HepG2 (cell line): ENCODE measurements around the gene PGC. TPM values are rescaled to one million over a fixed set of nuclear protein-coding genes. Genes with fewer than 3 reads are reported as not detected.
A peak's percentile ranks its signal among the peaks of the same experiment; 100 is the strongest.

ENCODE experiments used
- BCLAF1 ChIP-seq: fragments of 450-650 bp; IDR thresholded peaks from 2 replicates; pipeline ENCODE4 v1.6.1; 2017; ENCODE audit warnings: mild to moderate bottlenecking
- CBFB ChIP-seq: sonication (generic); formaldehyde crosslinking; IDR thresholded peaks from 2 replicates; pipeline ENCODE4 v1.4.0; 2020; ENCODE audit warnings: missing genetic modification reagents
- FLYWCH1 ChIP-seq: sonication (generic); formaldehyde crosslinking; IDR thresholded peaks from 2 replicates; pipeline ENCODE4 v1.8.1; 2023; ENCODE audit warnings: mild to moderate bottlenecking, missing genetic modification reagents
- GFI1 ChIP-seq: sonication (generic); formaldehyde crosslinking; IDR thresholded peaks from 2 replicates; pipeline ENCODE4 v1.5.0; 2020; ENCODE audit warnings: missing genetic modification reagents, mild to moderate bottlenecking, borderline replicate concordance
- GLMP ChIP-seq: sonication (generic); formaldehyde crosslinking; IDR thresholded peaks from 2 replicates; pipeline ENCODE4 v1.9.0; 2021; ENCODE audit warnings: missing genetic modification reagents, mild to moderate bottlenecking, borderline replicate concordance
- HCFC1 ChIP-seq: fragments of 150-350 bp; IDR thresholded peaks from 2 replicates; pipeline ENCODE4 v1.6.1; 2014; ENCODE audit warnings: low read depth, low read length
- HMGA1 ChIP-seq: sonication (generic); formaldehyde crosslinking; conservative IDR thresholded peaks from 2 replicates; pipeline ENCODE4 v1.4.0; 2020; ENCODE audit warnings: missing genetic modification reagents
- HOMEZ ChIP-seq: IDR thresholded peaks from 2 replicates; pipeline ENCODE4 v1.6.1; 2016; ENCODE audit warnings: low read depth
- HOXA7 ChIP-seq: sonication (generic); formaldehyde crosslinking; IDR thresholded peaks from 2 replicates; pipeline ENCODE4 v1.8.1; 2022; ENCODE audit warnings: mild to moderate bottlenecking, missing genetic modification reagents, moderate library complexity
- MAFG ChIP-seq: sonication (generic); formaldehyde crosslinking; IDR thresholded peaks from 2 replicates; pipeline ENCODE4 v1.5.1; 2020; ENCODE audit warnings: mild to moderate bottlenecking, missing genetic modification reagents
- MIXL1 ChIP-seq: IDR thresholded peaks from 2 replicates; pipeline ENCODE4 v1.6.1; 2016
- NONO ChIP-seq, 2 experiments: fragments of 450-650 bp in 1 of 2; sonication (generic) in 1 of 2; formaldehyde crosslinking in 1 of 2; IDR thresholded peaks in 1 of 2; conservative IDR thresholded peaks in 1 of 2; 2 replicates each; pipeline versions ENCODE4 v1.6.1 to v1.8.0; 2017 to 2022; ENCODE audit warnings: mild to moderate bottlenecking in 1 of 2, missing genetic modification reagents in 1 of 2, moderate library complexity in 1 of 2
- POGZ ChIP-seq: sonication (generic); formaldehyde crosslinking; IDR thresholded peaks from 2 replicates; pipeline ENCODE4 v1.4.0; 2020; ENCODE audit warnings: mild to moderate bottlenecking, missing genetic modification reagents
- SNAPC2 ChIP-seq: sonication (generic); formaldehyde crosslinking; IDR thresholded peaks from 2 replicates; pipeline ENCODE4 v1.8.1; 2022; ENCODE audit warnings: mild to moderate bottlenecking, missing genetic modification reagents
- TBX2 ChIP-seq: sonication (generic); formaldehyde crosslinking; IDR thresholded peaks from 2 replicates; pipeline ENCODE4 v1.5.0; 2020; ENCODE audit warnings: missing genetic modification reagents, mild to moderate bottlenecking, borderline replicate concordance
- ZNF121 ChIP-seq: sonication (generic); formaldehyde crosslinking; IDR thresholded peaks from 2 replicates; pipeline ENCODE4 v1.5.0; 2020; ENCODE audit warnings: mild to moderate bottlenecking, missing genetic modification reagents
- ZNF296 ChIP-seq: sonication (generic); formaldehyde crosslinking; conservative IDR thresholded peaks from 2 replicates; pipeline ENCODE4 v1.5.0; 2020; ENCODE audit warnings: mild to moderate bottlenecking, missing genetic modification reagents
- ZNF546 ChIP-seq: sonication (generic); formaldehyde crosslinking; conservative IDR thresholded peaks from 2 replicates; pipeline ENCODE4 v1.8.1; 2023; ENCODE audit warnings: mild to moderate bottlenecking, missing genetic modification reagents
- ZNF562 ChIP-seq: sonication (generic); formaldehyde crosslinking; IDR thresholded peaks from 2 replicates; pipeline ENCODE4 v1.8.0; 2022; ENCODE audit warnings: missing genetic modification reagents, borderline replicate concordance
- ZSCAN25 ChIP-seq: sonication (generic); formaldehyde crosslinking; IDR thresholded peaks from 2 replicates; pipeline ENCODE4 v1.8.0; 2022; ENCODE audit warnings: mild to moderate bottlenecking, missing genetic modification reagents
- ZSCAN29 ChIP-seq: sonication (generic); formaldehyde crosslinking; conservative IDR thresholded peaks from 2 replicates; pipeline ENCODE4 v1.4.0; 2020; ENCODE audit warnings: mild to moderate bottlenecking, missing genetic modification reagents
- polyA plus RNA-seq, 8 experiments: library from polyadenylated mRNA; depleted of rRNA in 3 of 8; stranded (reverse) in 7 of 8; unstranded in 1 of 8; fragments of >200 nt; fragmentation: Illumina TruSeq in 4 of 8; extraction: Trizol in 4 of 8; gene quantifications; 2 replicates each; pipeline versions ENCODE4 v1.2.1 to v1.2.3, GENCODE V29; 2011 to 2016; ENCODE audit warnings: low read depth in 4 of 8, missing spikeins in 1 of 8, mixed read lengths in 1 of 8; ENCODE audit not compliant: insufficient read depth in 1 of 8
- total RNA-seq, 5 experiments: library from RNA; depleted of rRNA; stranded (reverse); fragments of >200 nt; fragmentation: Illumina TruSeq; extraction: Trizol; gene quantifications; 2 replicates each; pipeline ENCODE4 v1.2.3, GENCODE V29; 2016; ENCODE audit warnings: low read depth in 1 of 5

PGC gene
- total and polyA plus RNA-seq, 2 of the 13 experiments (the other 11 are each of a cell fraction or from before 2014, with no cell fraction given) = 426 to 502 TPM

GRCh38 chr6:41723530-41724227 lies 23.5 kb downstream of the PGC start (continued):
- TF ChIP-seq GLMP (CRISPR knock-in tag) (no peak), CBFB (0 out of 2 replicates have a peak, but pooled peaks have one; percentile 58), HMGA1 (no peak), SNAPC2 (CRISPR knock-in tag) (no peak), MIXL1 (0 out of 2 replicates have a peak, but pooled peaks have one; percentile 34), POGZ (CRISPR knock-in tag) (peak; percentile 70), TBX2 (CRISPR knock-in tag) (peak; percentile 53; the same call in 1 of the 2 replicates), ZNF562 (CRISPR knock-in tag) (no peak), ZSCAN29 (CRISPR knock-in tag) (no peak), FLYWCH1 (CRISPR knock-in tag) (no peak), ZNF121 (CRISPR knock-in tag) (peak; percentile 44; the same call in 1 of the 2 replicates), ZSCAN25 (CRISPR knock-in tag) (peak; percentile 33; the same call in 1 of the 2 replicates), HOMEZ (CRISPR knock-in tag) (0 out of 2 replicates have a peak, but pooled peaks have one; percentile 36), ZNF546 (CRISPR knock-in tag) (0 out of 2 replicates have a peak, but pooled peaks have one; percentile 41), HOXA7 (CRISPR knock-in tag) (no peak), NONO (IDR thresholded peaks at IDR 0.05) (no peak), NONO (CRISPR knock-in tag; conservative IDR thresholded peaks at IDR 0.05) (0 out of 2 replicates have a peak, but pooled peaks have one; percentile 39), BCLAF1 (no peak), MAFG (no peak), HCFC1 (no peak), ZNF296 (no peak), GFI1 (CRISPR knock-in tag) (peak; percentile 43; the same call in 1 of the 2 replicates)
